ENCODE results near the gene LIPH.

DNA sequence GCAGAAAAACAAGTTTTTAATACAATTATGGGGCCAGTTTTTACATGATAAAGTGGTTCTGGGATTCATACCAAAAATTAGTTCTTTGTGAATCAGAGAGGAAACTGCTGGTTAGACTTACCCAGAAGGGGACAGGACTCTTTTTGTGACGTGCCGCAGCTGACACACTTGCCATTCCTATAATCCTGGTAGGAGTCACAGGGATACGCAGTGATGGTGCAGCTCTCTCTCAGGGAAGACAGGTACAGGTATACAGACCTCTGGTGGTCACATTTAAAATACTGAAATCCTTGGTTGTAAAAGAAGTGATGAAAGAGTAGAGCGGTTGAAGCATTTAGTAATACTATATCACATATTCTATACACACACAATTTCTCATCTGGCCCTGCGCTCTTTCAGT is 33.4 kb downstream of the LIPH start:
- TF ChIP-seq, protein P1, sequence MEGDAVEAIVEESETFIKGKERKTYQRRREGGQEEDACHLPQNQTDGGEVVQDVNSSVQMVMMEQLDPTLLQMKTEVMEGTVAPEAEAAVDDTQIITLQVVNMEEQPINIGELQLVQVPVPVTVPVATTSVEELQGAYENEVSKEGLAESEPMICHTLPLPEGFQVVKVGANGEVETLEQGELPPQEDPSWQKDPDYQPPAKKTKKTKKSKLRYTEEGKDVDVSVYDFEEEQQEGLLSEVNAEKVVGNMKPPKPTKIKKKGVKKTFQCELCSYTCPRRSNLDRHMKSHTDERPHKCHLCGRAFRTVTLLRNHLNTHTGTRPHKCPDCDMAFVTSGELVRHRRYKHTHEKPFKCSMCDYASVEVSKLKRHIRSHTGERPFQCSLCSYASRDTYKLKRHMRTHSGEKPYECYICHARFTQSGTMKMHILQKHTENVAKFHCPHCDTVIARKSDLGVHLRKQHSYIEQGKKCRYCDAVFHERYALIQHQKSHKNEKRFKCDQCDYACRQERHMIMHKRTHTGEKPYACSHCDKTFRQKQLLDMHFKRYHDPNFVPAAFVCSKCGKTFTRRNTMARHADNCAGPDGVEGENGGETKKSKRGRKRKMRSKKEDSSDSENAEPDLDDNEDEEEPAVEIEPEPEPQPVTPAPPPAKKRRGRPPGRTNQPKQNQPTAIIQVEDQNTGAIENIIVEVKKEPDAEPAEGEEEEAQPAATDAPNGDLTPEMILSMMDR (IDR thresholded peaks at IDR 0.05; ENCODE audit: control extremely low read depth in 1 of 3, insufficient read depth in 1 of 3, low read depth in 1 of 3, low read length in 3 of 3) = peak in 1 of 3 experiments; percentile 32; a peak in 1 of 4 replicates
- no peak for TF ChIP-seq CHD2 (IDR thresholded peaks at IDR 0.05; ENCODE audit: low read length)

Measured in H1 (cell line).